EL (cell line): Measurements from ENCODE around the gene RGS6.

Source experiments
- DNase-seq: peaks from one replicate; pipeline ENCODE4 v3.0.0-alpha.2; 2016

Gene RGS6

DNA sequence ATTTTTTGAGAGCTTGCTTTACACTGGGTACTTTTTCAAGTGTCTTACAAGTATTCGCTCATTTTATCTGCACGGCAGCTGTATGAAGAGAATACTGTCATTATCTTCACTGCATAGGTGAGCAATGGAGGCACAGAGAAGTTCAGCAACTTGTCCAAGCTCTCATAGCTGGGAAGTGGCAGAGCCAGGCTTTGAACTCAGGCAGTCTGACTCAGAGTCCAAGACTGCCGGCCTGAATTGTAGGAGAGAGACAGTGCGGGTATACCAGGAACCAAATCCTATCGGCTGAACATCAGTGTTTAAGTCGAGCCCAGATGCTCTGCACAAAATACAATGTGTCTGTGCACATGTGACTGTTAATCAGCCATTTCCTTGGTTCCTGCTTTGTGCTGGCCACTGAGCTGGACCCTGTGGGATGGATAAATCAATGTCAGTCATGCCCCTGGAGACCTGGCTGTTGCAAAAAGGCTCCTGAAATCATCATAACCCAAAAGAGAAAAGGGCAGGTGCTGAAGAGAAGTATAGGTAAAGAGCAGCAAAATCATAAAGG lies 487.1 kb downstream of the RGS6 start:
- no peak for DNase-seq

DNA sequence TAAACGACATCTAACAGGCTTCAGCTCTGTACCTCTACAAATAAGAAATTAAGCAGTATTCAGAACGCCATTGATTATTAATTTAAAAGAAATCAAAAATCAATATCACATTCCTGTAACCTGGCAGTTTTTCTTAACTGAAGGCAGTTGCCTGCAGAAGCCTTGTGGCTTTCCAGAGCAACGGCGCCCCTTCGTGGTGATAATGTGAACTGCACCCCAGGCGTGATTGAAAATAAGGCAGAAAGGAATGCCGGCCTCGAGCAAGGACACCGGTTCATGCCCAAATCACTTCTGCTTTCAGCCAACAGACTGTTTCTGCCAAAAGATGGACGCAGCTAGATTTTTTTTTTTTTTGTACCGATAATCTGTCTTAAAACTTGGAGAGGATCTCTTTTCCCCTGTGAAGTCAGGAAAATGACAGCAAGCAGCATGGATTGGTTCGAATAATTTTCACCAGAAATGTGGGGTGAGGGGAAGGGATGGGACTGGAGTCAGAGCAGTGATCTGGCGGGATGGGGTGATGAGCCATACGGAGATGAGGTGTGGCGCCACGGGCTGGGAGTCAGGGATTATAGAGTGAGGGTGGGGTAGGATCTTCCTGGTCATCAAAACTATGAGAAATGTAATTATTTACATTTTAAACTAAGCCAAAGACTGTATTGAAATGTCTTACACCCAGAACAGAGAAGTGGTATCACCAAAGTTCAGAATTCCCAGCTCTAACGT lies 488.7 kb downstream of the RGS6 start:
- DNase-seq = peak; percentile 68

DNA sequence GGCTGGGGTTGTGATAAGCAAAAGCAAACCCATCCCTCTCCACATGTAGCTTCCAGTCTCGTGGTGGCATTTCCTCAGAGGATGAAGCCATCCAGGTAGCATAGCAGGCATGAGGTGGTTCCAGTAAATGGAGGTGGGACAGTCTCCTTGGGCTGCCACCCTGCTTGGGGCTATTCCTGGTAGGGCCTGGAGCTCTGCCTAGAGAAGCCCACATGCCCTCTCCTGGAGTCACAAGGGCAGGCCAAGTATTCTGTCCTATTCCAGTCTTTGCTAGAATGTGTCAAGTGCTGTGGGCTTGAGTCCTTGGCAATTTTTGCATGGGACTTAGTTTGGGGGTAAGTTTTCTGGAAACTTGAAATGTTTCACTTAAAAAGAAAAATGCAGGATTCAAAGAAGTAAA lies 491.7 kb downstream of the RGS6 start:
- DNase-seq = no peak

DNA sequence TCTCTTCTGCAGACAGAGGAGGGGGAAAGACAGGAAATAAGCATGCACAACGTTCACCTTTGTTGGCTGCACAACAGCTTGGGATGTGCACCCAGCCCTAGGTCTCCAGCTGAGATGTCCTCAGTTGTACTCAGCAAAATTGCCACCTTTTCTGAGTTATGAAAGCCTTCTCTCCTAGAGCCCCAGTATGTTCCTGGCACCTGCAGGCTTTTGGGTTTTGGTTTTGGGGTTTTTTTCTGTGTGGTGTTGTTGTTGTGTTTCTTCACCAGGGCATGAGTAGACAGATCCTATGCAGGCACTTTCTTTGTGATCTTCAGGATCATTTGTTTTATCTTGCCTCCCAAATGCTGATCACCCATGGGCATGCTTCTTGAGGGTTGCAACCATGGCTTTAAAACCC lies 498.2 kb downstream of the RGS6 start:
- DNase-seq = no peak

DNA sequence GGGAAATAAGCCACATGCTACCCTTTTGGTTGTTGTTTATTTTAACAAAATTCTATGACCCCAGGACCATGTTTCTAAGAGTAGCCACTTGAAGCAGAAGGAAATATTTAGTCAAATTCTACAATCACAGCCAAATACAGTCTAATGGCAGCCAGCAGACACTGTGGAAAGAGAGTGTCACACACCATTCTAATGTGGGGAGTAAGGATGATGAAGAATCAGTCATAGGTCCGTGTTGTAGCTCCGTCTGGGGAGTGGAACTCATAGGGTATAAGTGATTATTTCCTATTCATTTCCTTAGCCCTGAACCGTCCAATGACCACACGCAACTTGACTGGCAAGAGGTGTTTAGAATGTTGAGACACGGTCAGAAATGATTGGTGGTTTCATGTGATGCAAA lies 500.5 kb downstream of the RGS6 start:
- no peak for DNase-seq

DNA sequence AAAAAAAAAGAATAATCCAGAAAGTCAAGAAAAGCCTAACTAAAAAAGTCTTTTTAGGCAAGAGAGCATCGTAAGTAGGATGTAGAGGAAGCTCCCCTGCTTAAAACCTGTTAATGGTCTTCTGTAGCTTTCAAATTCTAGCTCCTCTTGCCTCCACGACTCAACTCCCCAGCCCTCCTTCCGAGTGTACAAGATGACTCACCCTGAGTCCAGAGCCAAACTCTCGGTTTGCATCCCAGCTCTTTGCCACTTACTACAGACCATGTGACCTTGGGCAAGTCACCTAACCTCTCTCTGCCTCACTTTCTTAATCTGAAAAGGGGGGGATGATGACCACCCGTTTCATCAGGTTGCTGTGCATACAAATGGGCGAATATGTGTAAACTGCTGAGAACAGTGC lies 501.3 kb downstream of the RGS6 start:
- DNase-seq = peak; percentile 53

DNA sequence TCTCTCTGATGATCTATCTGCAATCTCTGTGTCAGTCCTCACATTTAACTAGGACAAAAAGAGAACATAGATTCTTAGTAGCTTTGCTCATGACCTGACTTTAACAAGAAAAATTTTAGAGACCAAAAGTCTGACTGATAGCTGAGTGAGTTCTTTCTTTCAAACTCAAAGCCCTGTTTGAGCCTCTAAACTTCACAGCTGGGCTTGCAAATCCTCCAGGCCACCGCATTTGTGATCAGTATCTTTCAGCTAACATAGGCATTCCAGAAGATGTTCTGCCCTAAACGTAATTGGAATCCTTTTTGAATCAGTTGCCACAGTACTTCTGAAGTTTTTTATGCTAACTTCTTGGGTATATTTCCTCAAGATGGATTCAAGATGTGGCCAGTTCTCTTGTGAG lies 502.6 kb downstream of the RGS6 start:
- DNase-seq = no peak

DNA sequence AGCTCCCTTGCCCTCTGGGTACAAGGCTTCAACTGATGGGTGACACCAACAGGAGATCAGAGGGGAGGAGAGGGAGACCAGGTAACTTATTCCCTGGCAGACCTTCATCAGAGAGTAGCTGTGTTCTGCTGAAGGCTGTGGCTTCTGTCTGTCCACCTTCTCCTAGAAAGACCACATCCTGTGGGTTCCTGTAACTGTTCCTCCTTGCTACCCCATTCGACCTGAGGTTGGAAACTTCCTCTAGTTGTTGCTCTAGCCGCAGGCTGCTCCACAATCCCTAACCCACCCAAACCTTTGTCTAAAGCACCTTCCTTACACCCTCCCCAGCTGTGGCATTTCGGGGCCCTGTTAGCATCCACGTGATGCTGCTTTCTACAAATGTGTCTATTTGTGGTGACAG lies 507.5 kb downstream of the RGS6 start:
- DNase-seq = no peak

DNA sequence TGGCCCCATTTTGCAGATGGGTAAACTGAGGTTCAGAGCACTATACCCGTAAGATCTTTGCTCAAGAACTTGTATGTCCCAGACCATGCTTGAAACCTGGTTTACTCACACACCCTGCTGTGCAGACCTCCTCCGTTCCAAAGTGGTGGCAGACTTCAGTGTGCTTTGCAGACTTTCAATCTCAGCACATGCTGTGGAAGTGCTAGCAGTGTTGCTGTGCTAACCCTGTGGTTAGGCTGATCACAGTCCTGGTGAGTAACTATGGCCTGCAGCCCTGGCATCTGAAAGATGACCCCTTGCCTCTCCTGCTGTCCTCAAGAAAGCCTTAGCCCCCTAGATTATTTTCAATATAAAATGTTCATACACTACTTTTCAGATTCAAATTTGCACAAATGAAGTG lies 511.0 kb downstream of the RGS6 start:
- DNase-seq = peak; percentile 8

DNA sequence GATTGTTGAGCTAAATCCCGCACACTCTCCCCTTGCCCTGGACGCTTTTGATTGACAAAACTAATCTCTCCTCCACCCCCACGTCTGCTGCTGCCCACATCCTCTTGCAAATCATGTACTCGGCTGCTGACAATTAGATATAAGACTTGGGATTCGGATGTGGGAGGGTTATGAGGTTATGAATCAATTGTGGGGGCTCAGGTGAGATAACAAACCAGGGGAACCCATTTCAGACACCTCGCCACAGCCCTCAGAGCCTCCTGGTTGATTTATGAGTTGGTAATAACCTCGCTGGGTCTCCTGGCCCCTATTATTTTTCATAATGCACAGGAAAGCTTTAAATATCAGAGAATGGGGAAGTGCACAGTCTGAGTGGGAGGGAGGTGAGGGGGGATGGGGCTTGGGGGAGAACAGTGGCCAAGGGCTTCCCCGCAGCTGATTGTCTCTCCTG lies 511.8 kb downstream of the RGS6 start:
- no peak for DNase-seq

DNA sequence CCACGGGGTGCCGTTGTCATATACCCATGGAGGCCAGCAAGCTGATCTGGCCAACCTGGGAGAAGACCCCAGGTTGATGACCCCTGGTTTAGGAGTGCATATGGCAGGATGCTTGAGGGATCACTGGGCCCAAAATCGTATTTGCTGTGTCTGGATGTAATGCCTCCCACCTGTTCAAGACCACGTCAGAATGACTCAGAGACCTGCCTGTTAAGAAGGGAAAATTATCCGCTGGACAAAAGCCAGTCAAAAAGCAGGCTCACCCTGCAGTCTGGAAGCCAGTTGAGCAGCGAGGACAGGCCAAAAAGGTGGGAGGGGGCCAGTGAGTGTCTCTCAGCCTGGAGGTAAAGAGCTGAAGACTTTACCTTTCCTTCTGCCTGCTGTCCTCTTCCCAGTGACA lies 512.5 kb downstream of the RGS6 start:
- peak; percentile 12 for DNase-seq

DNA sequence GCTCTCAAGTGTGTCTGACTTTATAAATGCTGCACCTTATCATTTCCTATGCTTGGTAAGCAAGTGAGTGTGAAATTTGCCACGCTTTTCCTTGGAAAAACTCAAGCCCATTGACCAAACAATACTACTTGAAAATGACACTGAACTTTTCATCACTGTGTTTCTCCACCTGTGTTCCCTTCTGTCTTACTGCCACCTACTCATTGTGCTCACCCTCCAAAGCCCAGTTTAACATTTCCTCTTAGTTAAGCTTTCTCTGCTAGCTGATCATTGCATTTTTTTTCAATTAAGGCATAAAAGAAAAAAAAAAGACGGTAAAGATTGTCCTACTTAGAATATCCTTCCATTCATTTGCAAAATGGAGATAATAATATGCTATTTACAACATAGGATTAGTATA lies 516.0 kb downstream of the RGS6 start:
- no peak for DNase-seq

DNA sequence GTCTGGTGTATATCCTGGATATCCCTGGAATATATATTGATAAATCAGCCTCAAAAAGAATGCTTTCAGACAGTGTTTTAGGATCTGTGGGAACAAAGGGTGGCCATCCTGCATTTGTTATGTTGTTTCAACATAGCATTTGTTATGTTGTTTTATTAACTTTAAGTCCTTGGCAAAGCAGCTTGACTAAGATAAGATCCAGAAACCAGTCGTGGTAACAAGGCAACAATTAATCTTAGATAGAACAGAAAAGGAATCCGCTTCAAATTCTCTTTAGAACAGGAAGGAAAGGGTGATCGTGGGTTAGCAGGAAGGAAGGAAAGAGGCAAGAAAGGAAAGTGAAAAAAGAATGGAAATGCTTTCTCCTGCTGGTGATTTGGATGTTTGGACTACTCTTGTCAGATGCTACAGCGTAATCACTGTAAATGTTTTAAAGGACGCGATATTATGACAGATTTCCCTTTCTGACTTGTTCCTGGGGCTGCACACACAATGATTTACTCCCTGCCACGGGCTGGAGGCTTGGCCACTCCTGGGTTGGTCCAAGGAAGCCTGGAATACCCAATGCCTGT lies 518.3 kb downstream of the RGS6 start:
- DNase-seq = no peak

DNA sequence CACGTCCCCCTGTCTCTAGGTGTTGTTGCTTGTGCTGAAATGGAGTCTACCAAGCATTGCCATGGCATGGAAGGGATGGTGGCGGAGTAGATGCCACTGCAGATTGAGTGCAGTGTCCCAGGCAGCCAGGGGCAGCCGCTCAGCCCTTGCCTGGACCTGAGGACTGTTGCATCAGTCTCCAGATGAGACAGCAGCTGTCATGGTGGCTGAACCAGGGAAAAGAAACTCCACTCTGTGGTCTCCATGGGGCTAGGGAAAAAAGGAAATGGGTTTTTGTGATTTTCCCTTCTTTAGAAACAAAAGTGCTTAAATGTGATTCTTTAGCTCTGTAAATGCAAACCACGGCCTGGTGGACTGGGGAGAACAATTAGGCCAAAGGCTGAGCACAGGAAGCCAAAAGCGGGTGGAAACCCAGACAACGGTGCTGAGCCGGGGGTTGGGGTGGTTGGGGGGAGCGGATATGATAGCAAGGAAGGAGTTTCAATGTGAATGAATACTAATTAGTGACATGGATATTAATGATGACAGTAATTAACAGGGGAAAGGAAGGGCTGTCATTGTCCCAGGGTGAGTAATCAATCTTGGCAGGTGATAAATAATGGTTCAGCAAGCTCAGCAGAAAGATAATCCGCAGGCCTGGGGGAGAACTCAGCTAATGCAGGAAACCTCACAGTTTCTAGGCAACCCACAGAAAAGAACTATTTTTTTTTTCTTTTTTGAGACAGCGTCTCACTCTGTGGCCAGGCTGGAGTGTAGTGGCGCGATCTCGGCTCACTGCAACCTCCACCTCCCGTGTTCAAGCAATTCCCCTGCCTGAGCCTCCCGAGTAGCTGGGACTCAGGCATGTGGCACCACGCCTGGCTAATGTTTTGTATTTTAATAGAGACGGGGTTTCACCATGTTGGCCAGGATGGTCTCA lies 519.1 kb downstream of the RGS6 start:
- no peak for DNase-seq

DNA sequence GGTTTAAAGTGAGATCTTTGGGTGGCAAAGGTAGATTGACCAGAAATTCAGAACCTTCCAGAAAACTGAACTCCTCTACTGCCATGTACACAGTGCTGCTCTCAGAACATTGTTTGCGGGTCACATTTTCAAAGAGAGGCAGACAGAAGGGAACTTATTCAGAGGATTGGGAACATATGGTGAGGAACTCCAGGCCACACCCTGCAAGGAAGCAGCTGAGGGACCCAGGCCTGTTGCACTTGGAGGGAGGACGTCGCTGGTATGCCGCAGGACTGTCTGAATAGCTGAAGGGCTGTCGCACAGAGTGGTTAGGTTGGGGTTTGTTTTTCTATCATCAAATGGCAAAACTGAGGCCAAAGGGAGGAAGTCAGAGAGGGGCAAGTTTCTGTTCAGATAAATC lies 520.5 kb downstream of the RGS6 start:
- DNase-seq = no peak

DNA sequence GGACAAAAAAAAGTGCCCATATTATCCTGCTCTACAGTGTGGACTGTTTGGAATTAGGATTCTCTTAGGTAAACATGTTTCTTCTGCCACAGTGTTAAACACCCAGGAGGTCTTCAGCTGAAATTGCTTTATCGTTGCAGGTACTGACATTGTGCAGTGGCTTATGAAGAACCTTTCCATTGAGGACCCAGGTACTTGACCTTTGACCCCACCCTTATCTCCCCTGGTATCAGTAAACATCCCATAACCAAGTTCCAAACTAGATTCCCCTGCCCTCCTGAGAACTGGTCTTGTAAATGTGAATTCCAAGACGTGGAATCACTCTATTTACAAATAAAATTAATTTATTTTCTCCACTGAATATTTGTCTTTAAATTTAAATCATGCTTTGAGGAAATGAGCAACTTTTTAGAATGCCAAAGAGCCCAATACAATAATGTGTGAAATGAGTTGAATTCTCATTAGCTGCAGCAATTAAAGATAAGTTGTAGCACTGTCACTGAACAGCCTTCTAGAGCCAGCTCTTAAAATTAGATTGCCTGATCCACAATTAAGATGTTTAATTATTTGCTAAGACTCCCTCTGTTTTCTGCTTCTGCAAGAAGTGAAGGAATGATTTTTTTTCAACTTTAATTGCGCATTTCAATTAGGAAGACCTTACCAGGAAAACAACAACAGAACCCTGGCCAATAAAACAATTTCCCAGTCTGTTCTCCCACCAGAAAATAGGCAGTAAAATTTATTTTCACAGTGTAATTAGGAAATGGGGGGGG lies 522.3 kb downstream of the RGS6 start:
- DNase-seq = no peak

DNA sequence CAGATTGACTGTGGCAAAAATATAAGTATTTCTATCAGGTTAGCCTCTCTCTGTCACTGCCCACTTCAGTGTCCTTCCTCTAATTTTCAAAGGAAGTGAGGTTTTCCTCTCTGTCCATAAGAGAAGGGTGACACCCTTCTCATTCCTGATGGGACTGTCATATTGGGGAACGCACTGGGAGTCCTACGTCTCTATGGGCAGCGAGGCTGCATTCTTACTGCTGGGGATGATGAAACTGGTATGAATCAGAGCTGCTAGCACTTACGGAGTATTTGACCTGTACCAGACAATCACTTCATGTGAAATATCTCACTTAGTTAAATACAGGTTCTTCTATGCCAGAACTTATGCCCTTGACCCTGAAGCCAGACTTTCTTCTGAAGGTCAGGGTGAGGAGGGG lies 525.4 kb downstream of the RGS6 start:
- DNase-seq = peak; percentile 94

DNA sequence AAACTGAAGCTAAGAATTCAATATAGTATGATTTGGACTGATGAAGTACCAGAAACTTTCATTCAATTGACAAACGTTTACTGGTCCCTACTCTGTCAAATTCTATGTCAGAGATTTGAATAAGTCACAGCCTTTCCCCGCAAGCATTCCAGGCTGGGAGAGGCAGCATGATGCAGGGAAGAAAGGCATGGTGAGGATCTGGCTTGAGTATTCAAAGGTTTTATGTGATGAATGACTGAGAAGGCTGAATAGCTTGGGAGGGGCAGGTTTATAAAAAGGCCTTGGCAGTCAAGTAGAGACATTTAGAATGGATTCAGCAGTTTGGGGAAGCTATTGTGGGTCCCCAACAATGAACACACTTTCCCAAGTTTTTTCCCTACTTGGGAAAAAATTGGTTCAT lies 529.8 kb downstream of the RGS6 start:
- no peak for DNase-seq

DNA sequence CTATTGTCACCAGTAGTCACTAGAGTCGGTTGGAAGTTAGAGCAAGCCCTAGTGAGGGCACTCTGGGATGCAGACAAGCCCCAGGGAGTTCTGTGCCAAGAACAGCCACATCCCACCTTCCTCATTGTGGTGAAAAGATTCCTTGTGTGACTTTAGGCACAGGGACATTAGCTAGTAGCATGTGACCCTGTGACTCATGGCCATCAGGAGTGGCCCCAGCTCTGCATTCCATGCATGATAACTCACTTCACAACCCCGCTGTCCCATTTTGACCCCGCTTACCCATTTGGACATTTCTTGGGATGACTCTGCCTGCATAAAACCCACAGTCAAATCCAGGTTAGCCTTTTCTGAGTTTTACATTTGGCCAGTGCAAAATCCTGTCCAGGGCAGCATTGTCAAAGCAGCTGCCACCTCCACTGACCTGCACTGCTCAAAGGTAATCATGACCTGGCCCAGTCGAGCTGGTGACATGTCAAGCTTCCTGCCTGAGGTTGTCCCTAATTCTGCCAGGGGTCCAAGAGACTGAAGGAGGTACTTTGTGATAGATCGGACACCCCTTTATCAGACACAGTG lies 531.1 kb downstream of the RGS6 start:
- peak; percentile 85 for DNase-seq

DNA sequence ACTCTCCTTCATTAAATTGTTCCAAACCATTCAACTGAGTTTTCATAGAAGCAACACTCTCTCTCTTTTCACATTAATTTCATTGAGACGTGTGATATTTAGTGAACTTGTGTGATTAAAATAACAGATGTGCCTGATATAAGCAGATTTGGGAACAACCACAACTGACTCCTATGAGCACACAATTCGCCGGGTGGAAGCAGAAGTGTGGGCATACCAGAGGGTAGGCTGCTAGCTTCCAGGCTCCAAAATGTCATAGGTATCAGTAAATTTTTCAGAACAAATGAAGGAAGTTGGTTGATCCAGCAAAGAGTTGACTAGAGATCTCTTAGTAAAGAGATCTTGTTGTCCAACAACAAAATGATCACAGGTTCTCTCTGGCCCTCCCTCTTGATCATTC lies 532.0 kb downstream of the RGS6 start:
- DNase-seq = no peak

DNA sequence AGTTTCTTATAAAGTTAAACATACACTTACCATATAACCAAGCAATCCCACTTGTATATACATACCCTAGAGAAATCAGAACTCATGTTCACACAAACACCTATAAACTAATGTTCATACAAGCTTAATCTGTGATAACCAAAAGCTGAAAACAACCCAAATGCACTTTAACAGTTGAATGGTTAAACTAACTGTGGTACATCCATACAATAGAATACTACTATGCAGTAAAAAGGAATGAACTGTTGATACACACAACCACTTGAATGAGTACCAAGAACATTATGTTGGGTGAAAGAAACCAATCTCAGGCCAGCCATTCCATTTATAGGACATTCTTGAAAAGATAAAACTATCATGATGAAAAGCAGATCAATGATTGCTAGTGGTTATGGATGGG lies 534.1 kb downstream of the RGS6 start:
- no peak for DNase-seq

DNA sequence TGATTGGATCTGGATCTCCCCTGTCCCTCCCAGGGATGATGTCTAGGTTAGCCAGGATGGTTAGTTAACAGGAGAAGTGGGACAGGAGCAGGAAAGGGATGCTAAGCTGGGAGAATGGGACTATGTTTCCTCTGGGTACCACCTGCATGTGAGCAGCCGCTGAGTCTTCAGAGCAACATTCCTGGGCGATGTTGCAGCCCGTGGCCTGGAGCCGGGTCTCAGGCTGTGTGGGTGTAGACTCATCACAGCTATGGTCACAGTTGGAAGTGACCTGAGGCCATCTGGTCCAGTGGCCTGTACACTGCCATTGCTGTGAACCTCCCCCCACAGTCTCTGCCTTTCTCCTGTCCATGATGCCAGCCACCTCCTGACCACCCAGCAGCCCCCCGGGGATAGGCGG lies 539.1 kb downstream of the RGS6 start:
- peak; percentile 77 for DNase-seq

DNA sequence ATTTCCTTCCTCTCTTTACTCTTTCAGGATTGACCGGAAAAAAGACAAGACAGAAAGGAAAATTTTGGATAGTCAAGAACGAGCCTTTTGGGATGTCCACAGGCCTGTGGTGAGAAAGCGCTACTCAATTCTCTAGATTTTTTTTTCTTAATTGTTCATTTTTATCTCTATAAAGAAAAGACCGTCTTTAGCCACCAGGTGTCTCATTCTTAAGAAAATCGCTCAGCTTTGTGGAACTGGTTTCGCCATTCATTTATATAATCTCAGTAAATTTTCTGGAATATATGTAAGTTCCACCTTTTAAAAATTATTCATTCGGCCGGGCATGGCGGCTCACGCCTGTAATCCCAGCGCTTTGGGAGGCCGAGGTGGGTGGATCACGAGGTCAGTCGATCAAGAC lies 540.6 kb downstream of the RGS6 start:
- no peak for DNase-seq
